ENCODE results near the gene WNT6. TPM values are rescaled to one million over a fixed set of nuclear protein-coding genes. Genes with fewer than 3 reads are reported as not detected.

WNT6 gene
- total RNA-seq, 4 donors from 2014 or later, result 0.36 to 3.9 (median 2.1) TPM

GRCh38 chr2:218821605-218822211 is 37.9 kb upstream of the WNT6 start:
- DNase-seq, result no peak
- in situ Hi-C loops (cut with MboI; ENCODE audit: low sequenced_read_pairs in 4 of 4), result no loop called here

DNA sequence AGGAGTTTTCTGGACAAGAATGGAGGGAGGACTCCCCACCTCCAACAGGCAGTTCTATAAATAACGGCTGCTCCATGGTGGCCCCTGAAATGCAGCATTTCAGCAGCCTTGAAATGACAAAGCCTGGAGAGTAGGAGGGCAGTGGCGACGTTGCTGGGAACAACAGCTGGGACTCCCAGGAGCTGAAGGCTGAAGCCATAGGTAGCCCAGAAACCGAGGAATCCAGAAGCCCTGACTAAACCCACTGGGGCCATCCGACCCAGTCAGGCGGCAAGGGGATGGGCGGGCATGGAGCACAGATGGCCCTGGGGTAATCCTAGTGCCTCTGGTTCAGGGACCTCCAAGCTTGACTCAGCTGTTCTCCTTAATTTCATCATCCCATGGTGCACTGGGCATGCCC is 37.0 kb upstream of the WNT6 start:
- DNase-seq, result no peak
- in situ Hi-C loops (cut with MboI; ENCODE audit: low sequenced_read_pairs in 4 of 4), result no loop called here
- no peak for ATAC-seq

More at GRCh38 chr2:218821605-218822211, 37.9 kb upstream of the WNT6 start:
- Histone ChIP-seq H3K4me3 (no peak overlapping the region), H3K27ac (peak overlapping the region; percentile 95), H3K9me3 (no peaks in the 10 kb centered on the region), H3K4me1 (peaks cover 17 to 53% of the 10 kb centered on the region in 2 donors), H3K36me3 (peaks cover 0 to 14% of the 10 kb centered on the region in 2 donors), H3K27me3 (no peaks in the 10 kb centered on the region)
- intact Hi-C loops (cut with DNase I; ENCODE audit: low total_unique reads), result loop anchor here (10.0 kb wide), 1 partner anchor 987 kb away; no protein-coding TSS in a partner anchor
- no peak for TF ChIP-seq POLR2A (IDR thresholded peaks at IDR 0.05)
- no peak for TF ChIP-seq CTCF (IDR thresholded peaks at IDR 0.05 in 4 of 5, conservative IDR thresholded peaks at IDR 0.05 in 1 of 5)
- ATAC-seq, result no peak

GRCh38 chr2:218823196-218823855 is 36.3 kb upstream of the WNT6 start:
- in situ Hi-C loops (cut with MboI; ENCODE audit: low sequenced_read_pairs in 4 of 4), result no loop called here

More for the DNA sequence above, 37.0 kb upstream of the WNT6 start:
- Histone ChIP-seq H3K27ac (peak overlapping the region; percentile 95), H3K9me3 (no peaks in the 10 kb centered on the region), H3K4me1 (peaks cover 14 to 45% of the 10 kb centered on the region in 2 donors), H3K27me3 (no peaks in the 10 kb centered on the region), H3K4me3 (no peak overlapping the region), H3K36me3 (peaks cover 0 to 14% of the 10 kb centered on the region in 2 donors)
- intact Hi-C loops (cut with DNase I; ENCODE audit: low total_unique reads), result loop anchor here (10.0 kb wide), 1 partner anchor 988 kb away; no protein-coding TSS in a partner anchor
- TF ChIP-seq CTCF (IDR thresholded peaks at IDR 0.05 in 4 of 5, conservative IDR thresholded peaks at IDR 0.05 in 1 of 5), result no peak
- no peak for TF ChIP-seq POLR2A (IDR thresholded peaks at IDR 0.05)

GRCh38 chr2:218824004-218824403 is 35.6 kb upstream of the WNT6 start:
- Histone ChIP-seq H3K4me3 (no peak overlapping the region), H3K27me3 (no peaks in the 10 kb centered on the region), H3K4me1 (peaks cover 26 to 46% of the 10 kb centered on the region in 2 donors), H3K9me3 (no peaks in the 10 kb centered on the region), H3K27ac (peak overlapping the region; percentile 95), H3K36me3 (peaks cover 0 to 14% of the 10 kb centered on the region in 2 donors)
- intact Hi-C loops (cut with DNase I; ENCODE audit: low total_unique reads), result loop anchor here (10.0 kb wide), 1 partner anchor 989 kb away; no protein-coding TSS in a partner anchor
- in situ Hi-C loops (cut with MboI; ENCODE audit: low sequenced_read_pairs in 4 of 4), result no loop called here
- no peak for DNase-seq
- no peak for ATAC-seq
- no peak for TF ChIP-seq CTCF (IDR thresholded peaks at IDR 0.05 in 4 of 5, conservative IDR thresholded peaks at IDR 0.05 in 1 of 5)
- TF ChIP-seq POLR2A (IDR thresholded peaks at IDR 0.05), result no peak

More at GRCh38 chr2:218823196-218823855, 36.3 kb upstream of the WNT6 start:
- DNase-seq (no peak), ATAC-seq (no peak)
- TF ChIP-seq CTCF (IDR thresholded peaks at IDR 0.05 in 4 of 5, conservative IDR thresholded peaks at IDR 0.05 in 1 of 5) (no peak), POLR2A (IDR thresholded peaks at IDR 0.05) (no peak)
- Histone ChIP-seq H3K27ac (peak overlapping the region; percentile 95), H3K36me3 (peaks cover 0 to 14% of the 10 kb centered on the region in 2 donors), H3K4me1 (peaks cover 19 to 40% of the 10 kb centered on the region in 2 donors), H3K27me3 (no peaks in the 10 kb centered on the region), H3K9me3 (no peaks in the 10 kb centered on the region), H3K4me3 (no peak overlapping the region)
- intact Hi-C loops (cut with DNase I; ENCODE audit: low total_unique reads), result loop anchor here (10.0 kb wide), 1 partner anchor 989 kb away; no protein-coding TSS in a partner anchor

Data from gastrocnemius medialis (tissue), 4 donors.